Measurements from ENCODE around the gene WDSUB1.

WDSUB1 gene

GRCh38 chr2:159224061-159224813 is 62.3 kb downstream of the WDSUB1 start:
- no peak for DNase-seq (ENCODE audit: low spot score)

GRCh38 chr2:159219394-159219998 is 67.0 kb downstream of the WDSUB1 start:
- DNase-seq (ENCODE audit: low spot score) = no peak

- no peak for DNase-seq (ENCODE audit: low spot score)
These were observed 68.1 kb downstream of the WDSUB1 start for GRCh38 chr2:159218389-159218788.

GRCh38 chr2:159217676-159218075 is 68.8 kb downstream of the WDSUB1 start:
- no peak for DNase-seq (ENCODE audit: low spot score)

- DNase-seq (ENCODE audit: low spot score) = no peak
These were observed 71.4 kb downstream of the WDSUB1 start for GRCh38 chr2:159215116-159215515.

GRCh38 chr2:159214325-159214865 is 72.1 kb downstream of the WDSUB1 start:
- DNase-seq (ENCODE audit: low spot score) = no peak

GRCh38 chr2:159213296-159213695 is 73.2 kb downstream of the WDSUB1 start:
- no peak for DNase-seq (ENCODE audit: low spot score)

- DNase-seq (ENCODE audit: low spot score) = peak; percentile 83
These were observed 74.8 kb downstream of the WDSUB1 start for GRCh38 chr2:159211447-159212396.

- DNase-seq (ENCODE audit: low spot score) = no peak
These were observed 76.9 kb downstream of the WDSUB1 start for GRCh38 chr2:159209341-159210306.

GRCh38 chr2:159208438-159208837 is 78.1 kb downstream of the WDSUB1 start:
- no peak for DNase-seq (ENCODE audit: low spot score)

- no peak for DNase-seq (ENCODE audit: low spot score)
These were observed 79.6 kb downstream of the WDSUB1 start for GRCh38 chr2:159206736-159207380.

- DNase-seq (ENCODE audit: low spot score) = no peak
These were observed 81.9 kb downstream of the WDSUB1 start for GRCh38 chr2:159204381-159205144.

GRCh38 chr2:159202568-159203071 is 83.9 kb downstream of the WDSUB1 start:
- DNase-seq (ENCODE audit: low spot score) = no peak

- DNase-seq (ENCODE audit: low spot score) = no peak
These were observed 85.0 kb downstream of the WDSUB1 start for GRCh38 chr2:159201360-159202063.

- DNase-seq (ENCODE audit: low spot score) = no peak
These were observed 86.0 kb downstream of the WDSUB1 start for GRCh38 chr2:159200498-159200897.

GRCh38 chr2:159199761-159200465 is 86.6 kb downstream of the WDSUB1 start:
- no peak for DNase-seq (ENCODE audit: low spot score)

- DNase-seq (ENCODE audit: low spot score) = no peak
These were observed 87.3 kb downstream of the WDSUB1 start for GRCh38 chr2:159199236-159199635.

GRCh38 chr2:159196393-159196925 is 90.0 kb downstream of the WDSUB1 start:
- DNase-seq (ENCODE audit: low spot score) = no peak

Data from iPS-NIHi11 (cell line).